Activated T-helper 1 cell treated with anti-CD3 and anti-CD28 coated beads, Interleukin-2, amount 50 U/mL, for 16 hours (primary cell): ENCODE measurements around the gene RNF11.
"Not testable (repeated sequence)": the region's sequence is repeated elsewhere in the genome, so short reads cannot be mapped to it uniquely, and the experiment has no call there.

Experiments
- DNase-seq, 2 donors: peaks; one replicate each; pipeline ENCODE4 v3.0.0-alpha.2; 2020; ENCODE audit warnings: low read depth in 1 of 2, low spot score in 1 of 2

Gene RNF11, protein sequence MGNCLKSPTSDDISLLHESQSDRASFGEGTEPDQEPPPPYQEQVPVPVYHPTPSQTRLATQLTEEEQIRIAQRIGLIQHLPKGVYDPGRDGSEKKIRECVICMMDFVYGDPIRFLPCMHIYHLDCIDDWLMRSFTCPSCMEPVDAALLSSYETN

DNA sequence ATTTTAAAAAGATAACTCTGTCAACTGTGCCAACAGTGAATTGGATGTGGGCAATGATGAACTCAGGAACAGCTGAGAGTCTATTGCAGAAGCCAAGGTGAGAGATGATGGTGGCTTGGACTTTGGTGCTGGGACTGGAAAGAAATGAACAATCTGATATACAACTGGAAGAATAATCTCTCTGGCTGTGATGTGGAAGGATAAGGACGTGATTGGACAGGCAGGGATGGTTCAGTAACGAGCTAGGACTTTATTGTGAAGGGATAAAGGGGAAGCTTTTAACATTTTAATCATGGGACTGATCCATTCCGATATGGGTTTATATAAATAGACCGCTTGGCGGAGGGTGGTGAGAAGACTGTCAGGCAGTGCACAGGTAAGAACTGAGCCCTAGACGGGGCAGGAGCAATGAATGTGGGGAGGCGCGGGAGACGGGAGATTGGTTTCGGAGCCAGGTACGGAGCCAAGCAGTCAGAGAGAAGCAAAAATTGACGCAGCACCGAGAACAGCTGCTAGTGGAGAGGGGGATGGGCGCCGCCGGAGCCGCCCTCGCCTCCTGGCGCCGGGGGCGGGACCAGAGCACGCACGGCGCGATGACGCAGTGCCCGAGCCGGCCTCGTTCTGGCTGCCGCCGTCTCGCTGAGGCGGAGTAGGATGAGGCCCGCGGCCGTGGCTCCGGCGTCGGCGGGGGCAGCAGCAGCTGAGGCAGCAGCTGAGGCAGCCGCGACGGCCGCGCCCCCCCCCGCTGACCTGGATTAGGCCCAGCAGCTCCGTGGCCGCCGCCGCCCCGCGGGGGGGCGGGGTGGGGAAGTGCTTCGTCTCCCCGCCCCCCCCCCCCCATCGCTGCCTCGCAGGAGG lies at the start of gene RNF11:
TSS of gene RNF11 (plus strand) at position 601 of the 858 bp plus-strand sequence. CDS start 484 bp downstream, outside the sequence.
- DNase-seq: peak; percentile 84 to 86

GRCh38 chr1:51188230-51188629 lies 47.8 kb upstream of the RNF11 start:
- no peak for DNase-seq

- DNase-seq: peak in 1 of 2 donors; percentile 3
Observed at GRCh38 chr1:51189421-51190073, 46.5 kb upstream of the RNF11 start.

- no peak for DNase-seq
Observed at GRCh38 chr1:51190961-51191360, 45.1 kb upstream of the RNF11 start.

DNA sequence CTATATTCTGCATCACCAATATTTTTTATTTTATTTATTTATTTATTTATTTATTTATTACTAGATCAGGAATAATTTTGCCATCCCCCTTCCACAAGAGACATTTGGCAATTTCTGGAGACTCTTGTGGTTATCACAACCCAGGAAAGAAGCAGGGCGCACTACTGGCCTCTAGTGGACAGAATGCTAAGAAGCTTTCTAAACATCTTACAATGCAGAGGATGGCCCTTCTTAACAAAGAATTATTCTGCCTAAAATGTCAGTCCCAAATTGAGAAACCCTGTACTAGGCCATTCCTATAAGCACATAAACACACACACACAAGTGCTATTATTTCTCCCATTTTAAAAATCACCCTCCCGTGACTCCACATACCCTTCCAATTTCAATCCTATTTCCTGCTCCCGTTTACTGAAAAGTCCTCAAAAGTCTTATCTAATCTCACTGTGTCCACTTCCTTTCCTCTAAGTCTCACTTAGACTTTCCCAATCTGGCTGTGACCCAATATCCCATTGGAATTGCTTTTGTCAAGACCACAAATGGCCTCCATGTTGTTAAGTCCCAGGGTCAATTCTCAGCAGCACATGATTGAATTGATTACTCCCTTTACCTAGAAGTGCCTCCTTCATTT lies 43.7 kb upstream of the RNF11 start:
- DNase-seq: peak; percentile 4 to 23

DNA sequence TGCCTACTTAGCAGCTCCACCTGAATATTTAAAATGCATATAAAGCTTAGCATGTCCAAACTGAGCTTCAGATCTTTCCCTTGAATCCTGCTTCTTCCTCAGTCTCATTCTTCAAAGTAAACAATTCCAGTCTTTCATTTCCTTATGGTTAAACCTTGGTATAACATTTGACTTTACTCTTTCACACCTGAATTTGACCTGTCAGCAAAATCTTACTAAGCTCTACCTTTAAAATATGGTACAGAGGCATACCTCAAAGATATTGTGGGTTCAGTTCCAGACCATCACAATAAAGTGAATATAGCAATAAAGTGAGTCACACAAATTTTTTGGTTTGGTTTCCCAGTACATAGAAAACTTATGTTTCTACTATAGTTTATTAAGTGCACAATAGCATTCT lies 42.5 kb upstream of the RNF11 start:
- no peak for DNase-seq

- DNase-seq: no peak
Observed at GRCh38 chr1:51203121-51203873, 32.8 kb upstream of the RNF11 start.

- no peak for DNase-seq
Observed at GRCh38 chr1:51203874-51204245, 32.2 kb upstream of the RNF11 start.

DNA sequence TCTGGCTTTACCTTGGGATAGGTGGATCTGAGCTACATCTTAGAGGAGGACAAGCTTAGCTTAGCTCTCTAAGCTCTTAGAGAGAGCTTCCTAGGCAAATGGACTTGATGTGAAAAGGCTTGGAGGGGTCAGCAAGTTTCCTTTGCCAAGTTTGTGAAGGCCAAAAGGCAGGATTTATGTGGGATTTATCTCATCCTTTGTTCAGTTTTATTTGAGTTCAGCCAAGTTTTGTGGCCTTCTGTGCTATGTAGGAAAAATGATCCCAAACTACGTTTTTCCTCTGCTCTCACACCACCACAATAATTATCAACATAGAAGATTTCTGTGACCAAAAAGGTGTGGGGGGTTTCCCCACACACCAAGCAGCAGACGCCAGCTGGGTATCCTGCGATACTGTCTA lies 26.0 kb upstream of the RNF11 start:
- DNase-seq: no peak

GRCh38 chr1:51210676-51211075 lies 25.4 kb upstream of the RNF11 start:
- no peak for DNase-seq

DNA sequence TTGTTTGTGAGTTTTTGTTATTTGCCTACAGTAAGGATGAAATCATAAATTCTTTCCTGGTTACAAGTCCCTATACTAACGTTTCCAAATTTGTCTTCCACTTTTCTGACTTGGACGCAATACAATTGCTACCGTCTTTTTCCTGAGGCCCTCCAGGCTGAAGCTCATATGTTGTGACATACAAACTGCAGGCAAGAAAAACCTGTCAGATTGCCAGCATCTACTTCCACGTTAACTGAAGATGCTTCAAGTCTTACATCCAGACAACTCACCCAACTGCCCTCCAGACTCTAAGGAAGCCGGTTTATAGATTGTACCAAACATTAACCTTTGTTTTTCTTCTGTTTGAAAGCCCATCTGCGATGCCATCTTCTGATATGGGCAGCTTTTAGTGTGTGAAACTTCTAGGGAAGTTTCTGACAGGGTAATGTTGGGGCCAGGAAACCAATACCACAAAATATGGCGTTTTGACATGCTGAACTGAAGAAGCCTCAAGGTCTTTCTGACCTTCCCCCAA lies 21.4 kb upstream of the RNF11 start:
- no peak for DNase-seq

GRCh38 chr1:51215169-51215568 lies 20.9 kb upstream of the RNF11 start:
- DNase-seq: no peak

DNA sequence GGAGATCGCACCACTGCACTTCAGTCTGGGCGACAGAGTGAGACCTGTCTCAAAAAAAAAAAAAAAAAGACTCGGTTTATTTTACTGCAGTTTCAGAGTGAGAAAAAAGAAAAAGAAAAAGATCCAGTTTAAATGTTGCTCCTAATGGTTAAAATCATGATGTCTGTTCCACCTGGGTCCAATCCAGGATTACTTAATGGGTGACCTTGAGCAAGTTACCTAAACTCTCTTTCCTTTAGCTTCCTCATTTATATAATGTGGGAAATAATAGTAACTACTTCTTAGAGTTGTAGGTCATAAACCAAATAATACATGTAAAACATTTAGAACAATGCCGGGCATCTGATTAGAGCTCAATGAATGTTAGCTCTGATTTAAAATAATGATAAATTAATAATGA lies 19.4 kb upstream of the RNF11 start:
- DNase-seq: no peak

GRCh38 chr1:51217101-51217500 lies 19.0 kb upstream of the RNF11 start:
- no peak for DNase-seq

DNA sequence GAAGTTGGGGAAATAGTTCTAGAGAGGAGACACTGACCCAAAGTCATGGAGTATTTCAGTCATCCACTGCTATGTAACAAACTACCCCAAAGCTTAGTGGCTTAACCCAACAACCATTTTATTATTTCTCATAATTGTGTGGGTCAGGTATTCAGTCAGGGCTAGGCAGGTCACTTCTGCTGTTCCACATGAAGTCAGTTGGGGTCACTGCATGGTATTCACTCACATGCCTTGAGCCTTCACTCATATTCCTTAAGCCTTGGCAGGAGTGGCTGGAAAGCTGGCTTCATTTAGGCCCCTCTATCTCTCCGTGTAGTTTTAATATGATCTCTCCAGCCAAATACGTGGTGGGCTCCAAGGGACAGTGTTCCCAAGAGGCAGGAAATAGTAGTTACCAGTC lies 17.5 kb upstream of the RNF11 start:
- DNase-seq: no peak

DNA sequence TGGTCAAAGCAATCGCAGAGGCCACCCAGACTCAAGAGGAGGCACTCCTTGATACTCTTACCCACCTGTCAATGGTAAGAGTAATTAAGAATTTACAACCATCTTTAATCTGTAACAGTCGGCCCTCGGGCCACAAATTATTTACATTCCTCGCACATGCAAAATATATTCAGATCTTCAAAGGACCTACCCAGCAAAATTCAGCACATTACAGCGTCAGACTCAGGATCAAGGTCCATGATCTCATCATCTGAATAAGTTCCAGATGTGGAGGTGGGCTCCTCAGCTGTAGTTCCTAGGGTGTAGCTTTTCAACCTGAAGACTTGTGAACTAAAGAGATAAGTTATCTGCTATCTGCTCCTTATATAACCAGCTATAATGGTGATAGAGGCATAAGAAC lies 17.1 kb upstream of the RNF11 start:
- DNase-seq: no peak

GRCh38 chr1:51221529-51221928 lies 14.5 kb upstream of the RNF11 start:
- not testable (repeated sequence) for DNase-seq

- DNase-seq: no peak
Observed at GRCh38 chr1:51222136-51222787, 13.8 kb upstream of the RNF11 start.

DNA sequence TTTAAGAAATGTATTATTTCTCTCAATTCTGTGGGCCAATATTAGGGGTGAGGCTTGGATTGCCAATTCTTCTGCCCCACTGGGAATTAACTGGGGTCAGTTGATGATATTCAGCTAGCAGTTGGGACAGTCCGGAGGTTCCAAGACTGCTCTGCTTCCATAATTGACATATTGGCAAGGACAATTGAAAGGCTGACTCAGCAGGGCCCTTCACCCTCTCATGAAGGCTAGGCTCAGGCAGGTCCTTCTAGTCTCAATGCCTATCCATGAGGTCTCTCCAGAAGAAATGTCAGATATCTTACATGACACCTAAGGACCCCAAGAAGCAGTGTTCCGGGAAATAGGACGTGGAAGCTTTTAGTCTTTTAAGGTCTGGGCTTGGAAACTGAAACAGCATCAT lies 13.3 kb upstream of the RNF11 start:
- DNase-seq: no peak

DNA sequence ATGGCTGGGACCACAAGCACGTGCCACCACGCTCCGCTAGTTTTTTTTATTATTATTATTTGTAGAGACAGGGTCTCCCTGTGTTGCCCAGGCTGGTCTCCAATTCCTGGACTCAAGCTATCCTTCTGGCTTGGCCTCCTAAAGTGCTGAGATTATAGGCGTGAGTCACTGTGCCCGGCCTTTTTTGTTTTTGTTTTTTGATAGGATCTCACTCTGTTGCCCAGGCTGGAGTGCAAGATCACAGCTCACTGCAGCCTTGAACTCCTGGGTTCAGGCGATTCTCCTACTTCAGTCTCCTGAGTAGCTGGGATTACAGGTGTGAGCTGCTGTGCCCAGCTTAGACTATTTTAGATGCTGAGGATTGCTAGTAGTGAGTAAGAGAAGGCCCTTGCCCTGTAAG lies 11.8 kb upstream of the RNF11 start:
- DNase-seq: no peak
